Peyer's patch (tissue), 4 donors: ENCODE data around the gene FTSJ3.

Experiments used
- CTCF ChIP-seq, 6 experiments: fragments of 450-650 bp in 4 of 6; fragments of 200-600 bp in 2 of 6; sonication (generic) in 1 of 6; IDR thresholded peaks; one replicate each; pipeline ENCODE4 v1.5.1; 2017 to 2019; ENCODE audit warnings: antibody characterized with exemption in 6 of 6, mild to moderate bottlenecking in 3 of 6, moderate library complexity in 1 of 6
- POLR2A ChIP-seq, 2 donors: fragments of 450-650 bp; IDR thresholded peaks; one replicate each; pipeline ENCODE4 v1.5.1; 2017; ENCODE audit warnings: antibody characterized with exemption in 2 of 2, mild to moderate bottlenecking in 2 of 2, moderate library complexity in 2 of 2

GRCh38 chr17:63836811-63837210, 9.3 kb upstream of the FTSJ3 start:
- TF ChIP-seq CTCF (IDR thresholded peaks at IDR 0.05) (no peak), POLR2A (IDR thresholded peaks at IDR 0.05) (no peak)
